Fibroblast of lung (primary cell): Measurements from ENCODE around the gene BLOC1S1. TPM values are rescaled to one million over a fixed set of nuclear protein-coding genes. Genes with fewer than 3 reads are reported as not detected.

Experiments used
- DNase-seq, 2 donors: peaks; one replicate each; pipeline versions ENCODE4 v3.0.0 to v3.0.0-alpha.2; 2010; ENCODE audit warnings: low read depth in 2 of 2
- H2AFZ ChIP-seq: 2 replicates; pipeline ENCODE4 v1.5.1; 2012; ENCODE audit warnings: low read length, control low read depth, inconsistent platforms
- H3K27ac ChIP-seq: 2 replicates; pipeline ENCODE4 v1.5.1; 2011; ENCODE audit warnings: low read length, control low read depth; ENCODE audit not compliant: insufficient read depth
- H3K27me3 ChIP-seq: 2 replicates; pipeline ENCODE4 v1.5.1; 2011; ENCODE audit warnings: mild to moderate bottlenecking, low read length; ENCODE audit not compliant: control insufficient read depth, insufficient read depth
- H3K36me3 ChIP-seq: 2 replicates; pipeline ENCODE4 v1.5.1; 2011; ENCODE audit warnings: low read length; ENCODE audit not compliant: control insufficient read depth, insufficient read depth
- H3K4me1 ChIP-seq: 2 replicates; pipeline ENCODE4 v1.5.1; 2011; ENCODE audit warnings: low read length; ENCODE audit not compliant: control insufficient read depth, insufficient read depth; ENCODE audit errors: extremely low read depth
- H3K4me2 ChIP-seq: 2 replicates; pipeline ENCODE4 v1.5.1; 2011; ENCODE audit warnings: low read length, control low read depth; ENCODE audit not compliant: insufficient read depth; ENCODE audit errors: extremely low read depth
- H3K4me3 ChIP-seq, 4 experiments: fragments of 200-600 bp in 1 of 4; sonication (generic) in 1 of 4; replicated peaks in 1 of 4; 2 replicates each; pipeline ENCODE4 v1.5.1; 2011 to 2016; ENCODE audit warnings: low read length in 4 of 4, low read depth in 3 of 4, mild to moderate bottlenecking in 3 of 4, control low read depth in 2 of 4, inconsistent platforms in 1 of 4, mixed read lengths in 1 of 4; ENCODE audit not compliant: insufficient read depth in 1 of 4; ENCODE audit errors: control extremely low read depth in 1 of 4
- H3K79me2 ChIP-seq: 2 replicates; pipeline ENCODE4 v1.5.1; 2012; ENCODE audit warnings: mild to moderate bottlenecking, low read length, inconsistent platforms; ENCODE audit not compliant: control insufficient read depth, insufficient read depth
- H3K9ac ChIP-seq: 2 replicates; pipeline ENCODE4 v1.5.1; 2011; ENCODE audit warnings: mild to moderate bottlenecking, low read length, control low read depth; ENCODE audit not compliant: insufficient read depth
- H3K9me3 ChIP-seq: 2 replicates; pipeline ENCODE4 v1.5.1; 2012; ENCODE audit warnings: low read depth, low read length; ENCODE audit not compliant: control insufficient read depth, insufficient read depth
- H4K20me1 ChIP-seq: 2 replicates; pipeline ENCODE4 v1.5.1; 2011; ENCODE audit warnings: low read length; ENCODE audit not compliant: control insufficient read depth, insufficient read depth; ENCODE audit errors: extremely low read depth
- EZH2 ChIP-seq: IDR thresholded peaks from 2 replicates; pipeline ENCODE4 v1.5.1; 2012; ENCODE audit warnings: low read length, control low read depth, mild to moderate bottlenecking; ENCODE audit errors: missing control alignments
- polyA plus RNA-seq, 2 donors: library from polyadenylated mRNA; depleted of rRNA in 1 of 2; stranded (reverse) in 1 of 2; unstranded in 1 of 2; fragments of >200 nt; gene quantifications; 2 replicates each; pipeline ENCODE4 v1.2.1, GENCODE V29; 2011 to 2012; ENCODE audit warnings: missing spikeins in 1 of 2
- total RNA-seq: library from RNA; depleted of rRNA; stranded (reverse); fragments of >200 nt; gene quantifications from 2 replicates; pipeline ENCODE4 v1.2.1, GENCODE V29; 2014
- TF ChIP-seq, protein P1 (sequence below), 2 donors: IDR thresholded peaks in 1 of 2; conservative IDR thresholded peaks in 1 of 2; 1 replicate in 1 of 2; 2 replicates in 1 of 2; pipeline ENCODE4 v1.5.1; 2011 to 2012; ENCODE audit warnings: low read length in 2 of 2, control low read depth in 1 of 2, inconsistent platforms in 1 of 2, low read depth in 1 of 2, mild to moderate bottlenecking in 1 of 2

Gene BLOC1S1
- total and polyA plus RNA-seq, 2 donors (not counting 1 experiment from before 2014, with no cell fraction given): 103 to 163 TPM

DNA sequence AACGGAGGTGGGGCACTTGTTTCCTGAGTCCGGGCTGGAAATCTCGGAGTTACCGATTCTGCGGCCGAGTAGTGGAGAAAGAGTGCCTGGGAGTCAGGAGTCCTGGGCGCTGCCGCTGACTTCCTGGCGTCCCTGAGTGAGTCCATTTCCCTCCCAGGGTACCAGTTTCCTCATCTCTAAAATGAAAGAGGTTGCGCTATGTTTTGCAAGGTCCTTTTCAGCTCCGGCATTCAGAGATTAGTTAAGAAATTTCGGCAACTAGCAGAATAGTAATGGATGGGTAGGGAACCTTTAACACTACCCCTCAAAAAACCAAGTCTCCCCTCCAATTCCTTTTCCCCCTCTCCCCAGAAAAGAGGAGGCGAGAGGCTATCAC, 724 bp downstream of the BLOC1S1 start:
- no peak overlapping the region for H2AFZ ChIP-seq
- peaks cover 66% of the 10 kb centered on the region for H3K4me1 ChIP-seq

DNA sequence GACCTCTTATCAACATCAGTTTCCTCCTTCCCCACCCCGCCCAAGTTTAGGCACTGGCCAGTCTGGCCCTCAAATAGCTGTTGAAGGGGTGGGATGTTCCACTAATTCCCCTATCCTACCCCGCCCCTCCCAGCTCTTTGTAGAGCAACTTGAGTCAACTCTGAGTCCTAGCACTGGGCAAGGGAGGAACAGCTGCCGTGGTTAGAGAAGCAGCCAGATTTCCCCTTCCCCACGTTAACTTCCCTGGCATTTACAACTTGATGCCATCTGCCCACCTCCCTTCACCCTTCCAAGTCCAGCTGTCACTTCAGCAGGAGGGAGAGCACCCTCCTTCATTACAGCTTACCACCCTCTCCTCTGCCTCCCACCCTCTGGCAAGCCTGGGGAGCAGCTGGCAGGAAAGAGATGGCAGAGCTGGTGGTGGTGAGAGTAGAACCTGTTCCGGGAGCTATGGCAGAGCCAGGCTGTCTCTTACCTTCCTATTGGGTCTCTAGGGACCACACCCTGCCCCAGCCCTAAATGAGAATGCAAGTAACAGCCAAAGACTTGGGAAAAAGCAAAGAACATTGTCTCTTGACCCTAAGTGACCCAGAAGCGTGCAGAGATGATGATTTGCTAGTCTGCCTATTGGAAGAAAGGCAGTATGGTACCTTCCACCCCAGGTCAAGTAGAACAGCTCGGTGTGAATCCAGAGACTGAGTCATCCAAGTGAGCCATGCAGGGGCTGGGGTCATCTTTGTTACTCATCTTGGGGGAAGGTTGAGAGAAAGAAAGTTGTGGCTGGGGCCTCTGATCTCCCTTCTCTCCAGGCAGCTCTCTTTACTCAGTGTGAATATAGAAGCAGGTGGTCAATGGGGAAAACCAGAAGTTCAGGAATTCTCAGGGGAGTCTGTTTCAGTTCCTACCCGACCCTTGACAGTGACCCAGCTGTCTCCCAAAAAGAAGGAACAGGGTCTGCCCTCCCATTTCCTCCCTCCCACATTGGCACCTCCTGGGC, 1.5 kb downstream of the BLOC1S1 start:
- H2AFZ ChIP-seq: no peak overlapping the region

More for the DNA sequence above, 724 bp downstream of the BLOC1S1 start:
- TF ChIP-seq, protein P1, sequence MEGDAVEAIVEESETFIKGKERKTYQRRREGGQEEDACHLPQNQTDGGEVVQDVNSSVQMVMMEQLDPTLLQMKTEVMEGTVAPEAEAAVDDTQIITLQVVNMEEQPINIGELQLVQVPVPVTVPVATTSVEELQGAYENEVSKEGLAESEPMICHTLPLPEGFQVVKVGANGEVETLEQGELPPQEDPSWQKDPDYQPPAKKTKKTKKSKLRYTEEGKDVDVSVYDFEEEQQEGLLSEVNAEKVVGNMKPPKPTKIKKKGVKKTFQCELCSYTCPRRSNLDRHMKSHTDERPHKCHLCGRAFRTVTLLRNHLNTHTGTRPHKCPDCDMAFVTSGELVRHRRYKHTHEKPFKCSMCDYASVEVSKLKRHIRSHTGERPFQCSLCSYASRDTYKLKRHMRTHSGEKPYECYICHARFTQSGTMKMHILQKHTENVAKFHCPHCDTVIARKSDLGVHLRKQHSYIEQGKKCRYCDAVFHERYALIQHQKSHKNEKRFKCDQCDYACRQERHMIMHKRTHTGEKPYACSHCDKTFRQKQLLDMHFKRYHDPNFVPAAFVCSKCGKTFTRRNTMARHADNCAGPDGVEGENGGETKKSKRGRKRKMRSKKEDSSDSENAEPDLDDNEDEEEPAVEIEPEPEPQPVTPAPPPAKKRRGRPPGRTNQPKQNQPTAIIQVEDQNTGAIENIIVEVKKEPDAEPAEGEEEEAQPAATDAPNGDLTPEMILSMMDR (conservative IDR thresholded peaks at IDR 0.05 in 1 of 2, IDR thresholded peaks at IDR 0.05 in 1 of 2; ENCODE audit: low read depth in 1 of 2, low read length in 2 of 2): no peak
- no peak for TF ChIP-seq EZH2
- peak overlapping the region; percentile 53 to 77 (median 66) for H3K4me3 ChIP-seq
- H3K27me3 ChIP-seq: no peaks in the 10 kb centered on the region
- H3K36me3 ChIP-seq: no peaks in the 10 kb centered on the region
- peak overlapping the region; percentile 81 for H3K4me2 ChIP-seq
- no peaks in the 10 kb centered on the region for H4K20me1 ChIP-seq
- no peaks in the 10 kb centered on the region for H3K9me3 ChIP-seq
- DNase-seq: no peak
- peak overlapping the region; percentile 90 for H3K27ac ChIP-seq
- peaks cover 4% of the 10 kb centered on the region for H3K79me2 ChIP-seq
- peak overlapping the region; percentile 77 for H3K9ac ChIP-seq

DNA sequence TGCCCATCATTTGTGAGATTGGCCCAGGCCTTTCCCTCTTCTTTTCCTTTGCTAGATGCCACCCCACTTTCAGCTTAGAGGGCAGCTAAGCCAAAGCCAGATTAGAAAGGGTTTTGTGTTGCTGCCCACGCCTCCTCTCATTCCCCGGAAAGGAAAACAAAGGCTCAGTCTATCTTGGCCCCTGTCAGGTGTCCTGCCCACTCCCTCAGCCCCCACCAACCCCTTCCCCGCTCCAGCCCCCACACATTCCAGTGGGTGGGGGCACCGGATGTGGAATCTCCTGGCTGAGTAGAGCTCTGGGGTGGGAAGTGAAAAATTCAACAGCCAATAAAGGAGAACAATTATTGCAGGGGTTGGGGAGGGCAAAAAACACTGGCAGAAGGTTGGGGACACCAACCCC, 2.2 kb downstream of the BLOC1S1 start:
- Histone ChIP-seq H2AFZ (no peak overlapping the region), H3K27me3 (no peaks in the 10 kb centered on the region), H3K4me1 (peaks cover 53% of the 10 kb centered on the region), H3K9me3 (no peaks in the 10 kb centered on the region), H3K27ac (peak overlapping the region; percentile 90), H3K4me3 (peak overlapping the region in 2 of 4 experiments; percentile 15 to 19), H3K79me2 (peaks cover 4% of the 10 kb centered on the region), H4K20me1 (no peaks in the 10 kb centered on the region), H3K9ac (no peak overlapping the region), H3K4me2 (peak overlapping the region; percentile 33), H3K36me3 (no peaks in the 10 kb centered on the region)
- no peak for TF ChIP-seq EZH2
- TF ChIP-seq, protein P1 (conservative IDR thresholded peaks at IDR 0.05 in 1 of 2, IDR thresholded peaks at IDR 0.05 in 1 of 2; ENCODE audit: low read depth in 1 of 2, low read length in 2 of 2): no peak
- peak in 1 of 2 donors; percentile 62 for DNase-seq

More for the DNA sequence above, 1.5 kb downstream of the BLOC1S1 start:
- TF ChIP-seq, protein P1 (conservative IDR thresholded peaks at IDR 0.05 in 1 of 2, IDR thresholded peaks at IDR 0.05 in 1 of 2; ENCODE audit: low read depth in 1 of 2, low read length in 2 of 2): no peak
- no peak for TF ChIP-seq EZH2
- H3K4me1 ChIP-seq: peaks cover 60% of the 10 kb centered on the region
- H3K79me2 ChIP-seq: peaks cover 4% of the 10 kb centered on the region
- H3K9me3 ChIP-seq: no peaks in the 10 kb centered on the region
- peak overlapping the region; percentile 53 to 77 (median 66) for H3K4me3 ChIP-seq
- peak overlapping the region; percentile 81 for H3K4me2 ChIP-seq
- peak overlapping the region; percentile 90 for H3K27ac ChIP-seq
- H3K9ac ChIP-seq: peak overlapping the region; percentile 47
- no peaks in the 10 kb centered on the region for H3K36me3 ChIP-seq
- DNase-seq: peak; percentile 49 to 85
- no peaks in the 10 kb centered on the region for H4K20me1 ChIP-seq
- no peaks in the 10 kb centered on the region for H3K27me3 ChIP-seq
